ENCODE results near the gene ZNF726.
"Not testable (repeated sequence)": the region's sequence is repeated elsewhere in the genome, so short reads cannot be mapped to it uniquely, and the experiment has no call there.

ZNF726 gene

GRCh38 chr19:23914402-23915286 lies at the start of gene ZNF726:
TSS of gene ZNF726 (plus strand) at chr19:23914886. CDS start at chr19:23914995, 109 bp downstream.
- DNase-seq (ENCODE audit: low read depth, low spot score), result no peak

DNA sequence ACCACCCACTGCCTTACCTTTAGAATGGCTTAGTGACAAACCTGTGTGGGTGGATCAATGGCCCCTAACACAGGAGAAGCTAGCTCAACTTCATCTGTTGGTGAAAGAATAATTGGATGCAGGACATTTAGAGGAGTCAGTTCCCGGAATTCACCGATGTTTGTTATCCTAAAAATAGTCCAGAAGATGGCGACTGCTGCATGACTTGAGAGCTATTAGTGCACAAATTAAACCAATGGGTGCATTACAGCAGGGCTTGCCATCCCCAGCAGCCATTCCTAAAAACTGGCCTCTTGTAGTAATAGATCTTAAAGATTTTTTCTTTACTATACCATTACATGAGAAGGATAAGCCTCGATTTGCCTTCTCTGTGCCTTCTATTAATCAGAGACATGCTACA lies 46.8 kb upstream of the ZNF726 start:
- DNase-seq (ENCODE audit: low read depth, low spot score), result no peak

DNA sequence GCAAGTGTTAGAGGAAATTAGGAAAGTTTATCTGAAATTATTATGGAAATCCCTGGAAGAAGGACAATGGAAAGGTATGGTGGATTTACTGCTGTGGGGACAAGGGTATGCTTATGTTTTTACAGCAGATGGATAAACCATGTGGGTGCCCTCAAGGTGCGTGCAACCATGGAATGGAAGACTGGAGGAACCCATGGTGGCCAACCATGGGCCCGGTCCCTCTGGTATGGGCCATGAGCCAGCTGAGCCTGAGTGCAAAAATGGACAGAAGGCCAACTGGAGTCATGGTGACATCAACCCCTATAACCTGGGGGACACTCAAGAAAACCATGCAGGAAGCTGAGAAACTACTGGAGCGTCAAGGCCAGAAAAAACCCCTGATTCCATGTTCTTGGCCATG lies 46.1 kb upstream of the ZNF726 start:
- no peak for DNase-seq (ENCODE audit: low read depth, low spot score)

GRCh38 chr19:23872282-23872919 lies 42.3 kb upstream of the ZNF726 start:
- no peak for DNase-seq (ENCODE audit: low read depth, low spot score)

DNA sequence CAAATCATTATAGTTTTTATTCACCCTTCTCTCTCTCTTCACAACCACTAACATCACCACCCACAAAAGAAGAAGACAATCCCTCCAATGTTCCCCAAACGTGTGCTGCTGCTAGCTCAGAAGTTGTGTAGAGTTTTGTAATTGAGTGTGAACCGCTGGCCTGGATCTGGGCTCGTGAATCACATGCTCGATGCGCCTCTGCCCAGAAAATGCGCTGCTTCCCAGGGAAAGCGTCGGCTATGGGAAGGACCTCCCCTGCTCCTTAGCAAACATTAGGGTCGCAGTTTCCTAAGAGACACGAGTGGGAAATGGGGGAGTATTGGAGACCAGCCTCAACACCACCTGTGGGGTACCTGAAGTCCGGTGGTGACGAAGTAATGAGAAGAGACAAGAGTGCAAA lies 38.4 kb upstream of the ZNF726 start:
- DNase-seq (ENCODE audit: low read depth, low spot score), result no peak

DNA sequence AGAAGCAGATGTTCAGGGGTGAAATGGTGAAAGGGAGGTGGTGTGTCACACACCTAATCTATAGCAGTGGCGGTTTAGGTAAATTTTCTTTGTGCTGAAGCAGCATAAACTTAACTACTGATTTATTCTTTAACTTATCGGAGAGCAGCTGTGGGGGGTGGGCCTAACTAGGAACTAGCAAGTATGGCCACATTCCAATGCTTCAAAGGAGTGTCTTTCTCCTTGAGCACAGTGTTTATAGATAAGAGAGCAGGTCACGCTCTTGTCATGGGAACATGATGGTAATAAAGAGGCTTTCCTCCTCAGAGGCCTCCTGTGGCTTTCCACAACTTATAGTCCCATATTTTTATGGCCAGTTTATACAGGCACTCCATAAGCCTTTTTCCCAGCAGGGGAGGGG lies 37.9 kb upstream of the ZNF726 start:
- DNase-seq (ENCODE audit: low read depth, low spot score), result not testable (repeated sequence)

- no peak for DNase-seq (ENCODE audit: low read depth, low spot score)
These were observed 32.2 kb upstream of the ZNF726 start for GRCh38 chr19:23882493-23882892.

- no peak for DNase-seq (ENCODE audit: low read depth, low spot score)
These were observed 30.3 kb upstream of the ZNF726 start for GRCh38 chr19:23884363-23884762.

DNA sequence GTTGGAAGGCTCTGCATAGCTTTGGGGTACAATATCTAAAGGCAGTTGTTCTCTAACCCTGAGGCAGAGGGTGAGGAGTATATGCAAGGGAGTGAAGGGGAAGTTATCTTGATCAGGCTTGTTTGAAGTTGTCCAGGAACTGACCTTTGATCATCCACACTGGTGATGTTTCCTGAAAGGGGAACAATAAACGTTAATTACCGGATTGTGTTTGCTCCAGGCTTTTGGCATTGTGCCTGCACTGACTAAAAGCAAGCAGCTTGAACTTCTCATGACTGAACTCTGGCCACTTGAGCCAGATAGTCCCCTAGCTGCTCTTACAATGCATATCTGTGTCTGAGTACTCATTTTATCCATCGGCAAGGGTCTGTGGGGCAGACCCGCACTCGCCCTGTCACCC lies 27.0 kb upstream of the ZNF726 start:
- no peak for DNase-seq (ENCODE audit: low read depth, low spot score)

DNA sequence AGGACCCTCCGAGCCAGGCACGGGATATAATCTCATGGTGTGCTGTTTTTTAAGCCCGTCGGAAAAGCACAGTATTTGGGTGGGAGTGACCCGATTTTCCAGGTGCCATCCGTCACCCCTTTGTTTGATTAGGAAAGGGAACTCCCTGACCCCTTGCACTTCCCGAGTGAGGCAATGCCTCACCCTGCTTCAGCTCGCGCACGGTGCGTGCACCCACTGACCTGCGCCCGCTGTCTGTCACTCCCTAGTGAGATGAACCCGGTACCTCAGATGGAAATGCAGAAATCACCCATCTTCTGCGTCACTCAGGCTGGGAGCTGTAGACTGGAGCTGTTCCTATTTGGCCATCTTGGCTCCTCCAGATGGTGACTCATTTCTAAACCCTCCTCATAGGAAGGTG lies 18.6 kb upstream of the ZNF726 start:
- not testable (repeated sequence) for DNase-seq (ENCODE audit: low read depth, low spot score)

- no peak for DNase-seq (ENCODE audit: low read depth, low spot score)
These were observed 17.8 kb upstream of the ZNF726 start for GRCh38 chr19:23896912-23897311.

DNA sequence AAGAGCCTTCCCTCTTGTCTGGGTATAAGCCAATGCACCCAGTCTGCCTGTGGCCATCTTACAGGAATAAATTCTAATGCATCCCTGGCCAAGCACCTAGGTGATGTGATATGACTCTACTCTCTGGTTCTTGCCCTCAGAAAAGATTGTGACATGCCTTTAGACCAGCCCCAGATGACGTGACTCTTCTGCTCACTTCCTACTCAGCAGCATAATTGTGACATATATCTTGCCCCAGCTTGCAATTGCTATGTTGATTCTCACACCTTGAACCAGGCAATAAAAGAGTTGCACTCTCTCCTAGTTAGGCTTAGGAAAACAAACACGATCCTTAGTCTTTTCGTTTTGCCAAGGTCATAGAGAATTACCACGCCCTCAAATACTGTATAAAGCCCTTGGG lies 13.3 kb upstream of the ZNF726 start:
- DNase-seq (ENCODE audit: low read depth, low spot score), result no peak

GRCh38 chr19:23904406-23904805 lies 10.3 kb upstream of the ZNF726 start:
- DNase-seq (ENCODE audit: low read depth, low spot score), result no peak

DNA sequence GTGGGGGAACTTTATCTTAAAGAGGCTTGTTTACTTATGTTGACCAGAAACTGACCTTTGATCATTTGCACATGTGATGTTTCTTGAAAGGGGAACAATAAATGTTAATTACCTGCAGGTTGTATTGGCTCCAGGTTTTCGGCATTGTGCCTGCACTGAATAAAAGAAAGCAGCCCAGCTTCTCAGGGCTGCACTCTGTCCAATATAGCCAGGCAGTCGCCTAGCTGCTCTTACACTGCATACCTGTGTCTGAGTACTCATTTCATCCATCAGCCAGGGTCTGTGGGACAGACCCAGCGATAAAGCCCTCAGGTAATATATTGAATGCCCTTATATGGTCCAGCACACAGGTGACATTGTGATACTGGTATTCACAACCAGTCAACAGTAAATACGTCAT lies 8.9 kb upstream of the ZNF726 start:
- DNase-seq (ENCODE audit: low read depth, low spot score), result no peak

DNA sequence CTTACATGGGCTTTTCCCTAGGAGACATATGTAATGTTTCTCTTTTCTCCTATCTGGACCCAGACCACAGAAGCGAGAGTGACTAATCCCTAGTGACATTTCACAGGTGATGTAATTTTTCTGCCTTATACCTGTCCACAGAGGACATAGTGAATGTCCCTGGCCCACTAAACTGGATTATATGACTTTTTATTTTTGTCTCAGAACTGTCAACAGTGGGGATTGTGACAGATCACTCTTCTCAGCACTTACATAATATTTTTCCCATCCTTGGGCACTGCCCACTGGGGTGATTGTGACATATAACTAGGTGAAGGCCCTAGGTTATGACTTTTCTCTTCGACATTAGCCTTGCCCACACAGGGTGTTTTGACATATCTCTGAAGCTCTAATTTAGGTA lies 7.9 kb upstream of the ZNF726 start:
- DNase-seq (ENCODE audit: low read depth, low spot score), result no peak

- DNase-seq (ENCODE audit: low read depth, low spot score), result no peak
These were observed 6.5 kb upstream of the ZNF726 start for GRCh38 chr19:23908165-23908564.

DNA sequence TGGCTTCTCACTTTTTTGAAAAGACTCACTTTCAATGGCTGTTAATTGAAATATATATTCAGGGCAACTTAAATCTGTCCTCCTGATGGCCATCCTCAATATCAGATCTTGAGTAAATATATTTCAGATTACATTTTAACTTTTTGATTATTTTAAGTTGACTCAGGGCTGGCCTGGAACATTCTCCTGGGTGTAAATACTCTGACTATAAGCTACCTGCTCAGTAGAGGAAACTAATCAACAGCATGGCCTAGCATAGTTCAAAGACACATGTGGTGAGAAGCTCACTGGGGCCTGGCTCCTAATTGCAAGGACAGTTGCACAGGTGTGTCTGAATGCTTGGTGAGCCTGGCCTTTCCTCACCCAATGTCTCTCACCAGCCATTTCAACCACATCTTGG lies 5.5 kb upstream of the ZNF726 start:
- DNase-seq (ENCODE audit: low read depth, low spot score), result no peak

DNA sequence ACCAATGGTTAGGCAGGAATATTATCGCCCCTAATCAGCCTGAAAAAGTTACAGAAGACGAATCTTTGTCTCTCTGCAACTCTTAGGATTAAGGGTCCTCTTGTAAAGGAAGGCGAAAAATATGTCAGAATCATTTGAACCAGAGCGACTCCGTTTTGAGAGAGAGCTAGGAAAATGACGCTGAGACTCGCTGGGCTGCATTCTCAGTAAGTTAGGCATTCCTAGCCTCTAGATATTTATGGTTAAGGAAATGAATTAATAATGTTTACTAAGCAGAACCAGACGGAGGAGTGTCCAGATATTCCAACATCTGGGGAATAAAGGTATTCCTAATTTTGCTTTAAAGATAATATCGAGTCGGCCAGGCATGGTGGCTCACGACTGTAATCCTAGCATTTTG lies 755 bp upstream of the ZNF726 start:
- DNase-seq (ENCODE audit: low read depth, low spot score), result no peak

- no peak for DNase-seq (ENCODE audit: low read depth, low spot score)
These were observed 2.3 kb downstream of the ZNF726 start for GRCh38 chr19:23916991-23917390.

GRCh38 chr19:23917856-23918255 lies 3.2 kb downstream of the ZNF726 start:
- no peak for DNase-seq (ENCODE audit: low read depth, low spot score)

GRCh38 chr19:23925285-23925684 lies 10.6 kb downstream of the ZNF726 start:
- DNase-seq (ENCODE audit: low read depth, low spot score), result no peak

DNA sequence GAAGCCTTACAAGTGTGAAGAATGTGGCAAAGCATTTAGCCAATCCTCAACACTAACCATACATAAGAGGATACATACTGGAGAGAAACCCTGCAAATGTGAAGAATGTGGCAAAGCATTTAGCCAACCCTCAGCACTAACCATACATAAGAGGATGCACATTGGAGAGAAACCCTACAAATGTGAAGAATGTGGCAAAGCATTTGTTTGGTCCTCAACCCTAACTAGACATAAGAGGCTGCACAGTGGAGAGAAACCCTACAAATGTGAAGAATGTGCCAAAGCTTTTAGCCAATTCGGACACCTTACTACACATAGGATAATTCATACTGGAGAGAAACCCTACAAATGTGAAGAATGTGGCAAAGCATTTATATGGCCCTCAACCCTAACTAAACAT lies 18.2 kb downstream of the ZNF726 start:
- no peak for DNase-seq (ENCODE audit: low read depth, low spot score)

GRCh38 chr19:23937031-23937430 lies 22.3 kb downstream of the ZNF726 start:
- DNase-seq (ENCODE audit: low read depth, low spot score), result not testable (repeated sequence)
